Lung (tissue), 12 donors: Measurements from ENCODE around the gene MTPN. TPM values are rescaled to one million over a fixed set of nuclear protein-coding genes. Genes with fewer than 3 reads are reported as not detected.

Experiments
- ATAC-seq: fragments of 200-7000 bp; cut with Tn5 transposase; one replicate; pipeline ENCODE4 v1.9.1; 2020; ENCODE audit warnings: moderate number of reproducible peaks; ENCODE audit not compliant: insufficient read depth, low FRiP score
- DNase-seq, 3 donors: peaks; one replicate each; pipeline ENCODE4 v3.0.0-alpha.2; 2013 to 2017
- H3K27ac ChIP-seq, 2 donors: one replicate each; pipeline ENCODE4 v1.5.1; 2013; ENCODE audit warnings: mild to moderate bottlenecking in 2 of 2, moderate library complexity in 2 of 2, control low read depth in 1 of 2, inconsistent platforms in 1 of 2, low read depth in 1 of 2, low read length in 1 of 2
- H3K27me3 ChIP-seq, 3 donors: one replicate each; pipeline ENCODE4 v1.5.1; 2013; ENCODE audit warnings: low read length in 2 of 3; ENCODE audit not compliant: control insufficient read depth in 3 of 3, insufficient read depth in 3 of 3
- H3K36me3 ChIP-seq, 4 donors: one replicate each; pipeline ENCODE4 v1.5.1; 2013; ENCODE audit warnings: low read length in 4 of 4, mild to moderate bottlenecking in 1 of 4, moderate library complexity in 1 of 4; ENCODE audit not compliant: control insufficient read depth in 4 of 4, insufficient read depth in 4 of 4
- H3K4me1 ChIP-seq, 5 donors: one replicate each; pipeline ENCODE4 v1.5.1; 2013; ENCODE audit warnings: low read length in 5 of 5, mild to moderate bottlenecking in 2 of 5, moderate library complexity in 1 of 5; ENCODE audit not compliant: control insufficient read depth in 5 of 5, insufficient read depth in 5 of 5
- H3K4me3 ChIP-seq: one replicate; pipeline ENCODE4 v1.5.1; 2013; ENCODE audit warnings: mild to moderate bottlenecking, control low read depth, moderate library complexity
- H3K9ac ChIP-seq, 2 donors: one replicate each; pipeline ENCODE4 v1.5.1; 2013; ENCODE audit warnings: low read length in 2 of 2, control low read depth in 1 of 2; ENCODE audit not compliant: insufficient read depth in 1 of 2
- H3K9me3 ChIP-seq, 4 donors: one replicate each; pipeline ENCODE4 v1.5.1; 2013; ENCODE audit warnings: low read length in 3 of 4, mild to moderate bottlenecking in 1 of 4, moderate library complexity in 1 of 4; ENCODE audit not compliant: control insufficient read depth in 4 of 4, insufficient read depth in 3 of 4
- WGBS, 2 donors: extraction: QIAGEN DNeasy Blood & Tissue Kit; methylation state at CpG; one replicate each; pipeline ENCODE4 v1.1.7; 2013; 5-methylcytosine and 5-hydroxymethylcytosine counted together
- polyA plus RNA-seq, 2 donors: library from polyadenylated mRNA; stranded (reverse); fragments of 200-250 nt; gene quantifications; one replicate each; pipeline ENCODE4 v1.2.1, GENCODE V29; 2013
- total RNA-seq, 2 donors: library from RNA; depleted of rRNA in 1 of 2; stranded (reverse); fragments of >200 nt in 1 of 2; gene quantifications; one replicate each; pipeline ENCODE4 v1.2.1, GENCODE V29; 2014 to 2021
- TF ChIP-seq, protein P1 (sequence below): IDR thresholded peaks from 2 replicates; pipeline ENCODE4 v1.5.1; 2012; ENCODE audit warnings: mild to moderate bottlenecking; ENCODE audit errors: control extremely low read depth, extremely low read depth
- donor health status: control.
- donor health status: control.
- donor health status: Bipolar disorder and iron deficiency.
- donor health status: healthy.
- donor health status: DM: yes; HTN: yes; CAD: no.

MTPN gene
- total and polyA plus RNA-seq, 4 donors = 32.9 to 116 (median 105) TPM

DNA sequence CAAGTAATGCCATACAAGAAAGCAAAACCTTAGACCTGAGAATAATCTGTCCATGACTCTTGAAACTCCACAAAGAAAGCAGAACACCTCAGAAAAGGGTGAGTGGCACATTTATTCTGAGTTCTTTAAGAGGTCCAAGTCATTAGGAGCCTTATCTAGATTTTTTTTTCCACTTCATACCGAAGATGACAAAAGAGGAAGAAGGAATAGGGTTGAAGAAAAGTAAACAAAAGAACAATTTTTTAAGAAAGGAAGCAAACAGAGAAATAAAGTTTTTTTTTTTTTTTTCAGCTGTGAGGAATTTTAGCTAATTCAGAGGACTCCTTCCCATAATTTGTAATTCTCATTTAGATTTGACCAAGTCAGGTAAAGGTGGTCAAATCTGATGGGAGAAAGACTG, 13.1 kb upstream of the MTPN start:
- 9 to 23% methylated on average over 1 of the region's 1 CpG for WGBS, 2 donors

DNA sequence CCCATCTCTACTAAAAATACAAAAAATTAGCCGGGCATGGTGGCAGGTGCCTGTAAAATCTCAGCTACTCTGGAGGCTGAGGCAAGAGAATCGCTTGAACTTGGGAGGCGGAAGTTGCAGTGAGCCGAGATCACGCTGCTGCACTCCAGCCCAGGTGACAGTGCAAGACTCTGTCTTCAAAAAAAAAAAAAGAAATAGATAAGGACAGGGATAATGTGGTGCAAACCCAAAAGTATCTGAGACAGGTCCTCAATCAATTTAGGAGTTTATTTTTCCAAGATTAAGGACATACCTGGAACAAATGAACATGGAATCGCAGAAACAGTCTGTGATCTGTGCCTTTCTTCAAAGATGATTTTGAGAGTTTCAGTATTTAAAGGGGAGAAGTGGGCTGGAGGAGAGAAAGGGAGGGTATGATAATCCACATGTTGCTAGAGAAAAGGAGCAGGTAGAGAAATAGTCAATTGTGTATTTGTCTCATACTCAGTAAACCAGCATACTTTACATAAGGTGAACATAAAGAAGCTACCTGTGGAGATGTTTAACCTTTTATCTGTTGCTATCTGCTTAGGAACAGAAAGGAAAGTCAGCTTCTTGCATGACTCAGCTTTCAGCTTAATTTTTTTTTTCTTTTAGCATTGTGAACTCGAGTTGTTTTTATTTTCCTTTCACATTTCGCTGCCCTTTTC, 4.9 kb upstream of the MTPN start:
- no peak overlapping the region for H3K27ac ChIP-seq
- TF ChIP-seq, protein P1, sequence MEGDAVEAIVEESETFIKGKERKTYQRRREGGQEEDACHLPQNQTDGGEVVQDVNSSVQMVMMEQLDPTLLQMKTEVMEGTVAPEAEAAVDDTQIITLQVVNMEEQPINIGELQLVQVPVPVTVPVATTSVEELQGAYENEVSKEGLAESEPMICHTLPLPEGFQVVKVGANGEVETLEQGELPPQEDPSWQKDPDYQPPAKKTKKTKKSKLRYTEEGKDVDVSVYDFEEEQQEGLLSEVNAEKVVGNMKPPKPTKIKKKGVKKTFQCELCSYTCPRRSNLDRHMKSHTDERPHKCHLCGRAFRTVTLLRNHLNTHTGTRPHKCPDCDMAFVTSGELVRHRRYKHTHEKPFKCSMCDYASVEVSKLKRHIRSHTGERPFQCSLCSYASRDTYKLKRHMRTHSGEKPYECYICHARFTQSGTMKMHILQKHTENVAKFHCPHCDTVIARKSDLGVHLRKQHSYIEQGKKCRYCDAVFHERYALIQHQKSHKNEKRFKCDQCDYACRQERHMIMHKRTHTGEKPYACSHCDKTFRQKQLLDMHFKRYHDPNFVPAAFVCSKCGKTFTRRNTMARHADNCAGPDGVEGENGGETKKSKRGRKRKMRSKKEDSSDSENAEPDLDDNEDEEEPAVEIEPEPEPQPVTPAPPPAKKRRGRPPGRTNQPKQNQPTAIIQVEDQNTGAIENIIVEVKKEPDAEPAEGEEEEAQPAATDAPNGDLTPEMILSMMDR = no peak
- 75 to 81% methylated on average over 8 of the region's 8 CpGs for WGBS, 2 donors

More for the DNA sequence above, 13.1 kb upstream of the MTPN start:
- Histone ChIP-seq H3K9me3 (no peaks in the 10 kb centered on the region), H3K9ac (no peak overlapping the region), H3K4me3 (no peak overlapping the region), H3K27me3 (no peaks in the 10 kb centered on the region), H3K4me1 (no peaks in the 10 kb centered on the region), H3K27ac (no peak overlapping the region), H3K36me3 (no peaks in the 10 kb centered on the region)
- TF ChIP-seq, protein P1 = no peak
- no peak for ATAC-seq
- DNase-seq = no peak

DNA sequence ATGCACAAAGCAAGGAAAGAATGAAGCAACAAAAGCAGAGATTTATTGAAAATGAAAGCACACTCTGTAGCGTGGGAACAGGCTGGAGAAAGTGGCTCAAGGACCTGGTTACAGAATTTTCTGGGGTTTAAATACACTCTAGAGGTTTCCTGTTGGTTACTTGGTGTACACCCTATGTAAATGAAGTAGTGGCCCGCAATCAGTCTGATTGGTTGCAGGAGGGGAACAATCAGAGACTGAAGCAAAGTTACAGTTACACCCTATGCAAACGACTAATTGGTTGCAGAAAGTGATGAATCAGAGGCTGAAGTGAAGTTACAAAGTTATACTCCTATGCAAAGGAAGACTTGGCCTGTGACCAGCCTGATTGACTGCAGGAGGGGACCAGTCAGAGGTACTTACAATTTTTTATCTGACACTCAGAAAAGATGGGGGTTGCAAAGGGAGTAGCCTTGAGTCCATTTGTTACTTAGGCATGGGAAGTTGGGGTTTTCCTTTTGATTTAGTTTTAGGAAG, 3.6 kb upstream of the MTPN start:
- no peak for DNase-seq
- H3K9me3 ChIP-seq = no peaks in the 10 kb centered on the region
- no peaks in the 10 kb centered on the region for H3K27me3 ChIP-seq
- no peak overlapping the region for H3K9ac ChIP-seq
- peak overlapping the region; percentile 67 to 80 for H3K27ac ChIP-seq
- ATAC-seq = peak; percentile 12
- H3K4me1 ChIP-seq = peaks cover 0 to 9% (median 6%) of the 10 kb centered on the region in 5 donors
- TF ChIP-seq, protein P1 = no peak
- WGBS, 2 donors = 26 to 31% methylated on average over 3 of the region's 3 CpGs
- H3K36me3 ChIP-seq = no peaks in the 10 kb centered on the region
- H3K4me3 ChIP-seq = no peak overlapping the region

More for the DNA sequence above, 4.9 kb upstream of the MTPN start:
- H3K36me3 ChIP-seq = no peaks in the 10 kb centered on the region
- H3K27me3 ChIP-seq = no peaks in the 10 kb centered on the region
- no peak for DNase-seq
- no peak overlapping the region for H3K4me3 ChIP-seq
- no peak for ATAC-seq
- no peaks in the 10 kb centered on the region for H3K9me3 ChIP-seq
- H3K4me1 ChIP-seq = peaks cover 0 to 2% (median 0%) of the 10 kb centered on the region in 5 donors
- H3K9ac ChIP-seq = no peak overlapping the region
